BE2C (cell line): ENCODE results near the gene YEATS2.

Experiments used
- DNase-seq: peaks from one replicate; pipeline ENCODE4 v3.0.0-alpha.2; 2020
- H3K27me3 ChIP-seq: fragments of 250-450 bp; sonication (Bioruptor Pico); 2 replicates; pipeline ENCODE4 v1.5.1; 2020; ENCODE audit warnings: mild to moderate bottlenecking
- H3K36me3 ChIP-seq: fragments of 250-450 bp; sonication (Bioruptor Pico); 2 replicates; pipeline ENCODE4 v1.5.1; 2020; ENCODE audit warnings: mild to moderate bottlenecking
- H3K4me1 ChIP-seq: fragments of 250-450 bp; sonication (Bioruptor Pico); 2 replicates; pipeline ENCODE4 v1.5.1; 2020
- H3K4me3 ChIP-seq: 2 replicates; pipeline ENCODE4 v1.5.1; 2011; ENCODE audit warnings: low read depth, low read length
- H3K9me3 ChIP-seq: fragments of 250-450 bp; sonication (Bioruptor Pico); 2 replicates; pipeline ENCODE4 v1.5.1; 2020
- CTCF ChIP-seq: IDR thresholded peaks from 2 replicates; pipeline ENCODE4 v1.5.1; 2012; ENCODE audit warnings: mild to moderate bottlenecking, low read depth, low read length

YEATS2 gene

GRCh38 chr3:183822631-183823030 lies 125.0 kb downstream of the YEATS2 start:
- DNase-seq, result no peak
- Histone ChIP-seq H3K27me3 (no peaks in the 10 kb centered on the region), H3K4me1 (peaks cover 6% of the 10 kb centered on the region; the same call in 1 of the 2 replicates), H3K36me3 (no peaks in the 10 kb centered on the region), H3K4me3 (no peak overlapping the region), H3K9me3 (no peaks in the 10 kb centered on the region)
- no peak for TF ChIP-seq CTCF

GRCh38 chr3:183823963-183824362 lies 126.4 kb downstream of the YEATS2 start:
- H3K9me3 ChIP-seq, result no peaks in the 10 kb centered on the region
- TF ChIP-seq CTCF, result peak; percentile 9; the same call in 1 of the 2 replicates
- H3K27me3 ChIP-seq, result no peaks in the 10 kb centered on the region
- peak overlapping the region; percentile 75 for H3K4me3 ChIP-seq
- H3K36me3 ChIP-seq, result no peaks in the 10 kb centered on the region
- no peak for DNase-seq
- peaks cover 6% of the 10 kb centered on the region; the same call in 1 of the 2 replicates for H3K4me1 ChIP-seq

- TF ChIP-seq CTCF, result no peak
These were observed 127.3 kb downstream of the YEATS2 start for GRCh38 chr3:183824761-183825455.

GRCh38 chr3:183825456-183826161 lies 128.0 kb downstream of the YEATS2 start, which contains the start of gene MAP6D1:
Gene MAP6D1, minus strand, starts transcription at chr3:183825577. Its CDS starts 30 bp downstream, at chr3:183825547.
- peak; percentile 84 for DNase-seq
- H3K4me1 ChIP-seq, result peaks cover 6% of the 10 kb centered on the region; the same call in 1 of the 2 replicates
- TF ChIP-seq CTCF, result peak; percentile 52
- no peaks in the 10 kb centered on the region for H3K9me3 ChIP-seq
- no peaks in the 10 kb centered on the region for H3K27me3 ChIP-seq
- peak within 1 kb of the TSS; percentile 75 for H3K4me3 ChIP-seq
- H3K36me3 ChIP-seq, result no peaks in the 10 kb centered on the region; the same call in 1 of the 2 replicates

More at GRCh38 chr3:183824761-183825455, 127.3 kb downstream of the YEATS2 start:
- no peaks in the 10 kb centered on the region for H3K27me3 ChIP-seq
- H3K9me3 ChIP-seq, result no peaks in the 10 kb centered on the region
- DNase-seq, result peak; percentile 38
- peaks cover 6% of the 10 kb centered on the region; the same call in 1 of the 2 replicates for H3K4me1 ChIP-seq
- H3K4me3 ChIP-seq, result peak overlapping the region; percentile 75
- no peaks in the 10 kb centered on the region; the same call in 1 of the 2 replicates for H3K36me3 ChIP-seq

GRCh38 chr3:183826448-183827250 lies 129.1 kb downstream of the YEATS2 start:
- peaks cover 6% of the 10 kb centered on the region; the same call in 1 of the 2 replicates for H3K4me1 ChIP-seq
- DNase-seq, result no peak
- peak overlapping the region; percentile 50; the same call in 1 of the 2 replicates for H3K4me3 ChIP-seq
- no peaks in the 10 kb centered on the region for H3K9me3 ChIP-seq
- no peaks in the 10 kb centered on the region for H3K27me3 ChIP-seq
- no peak for TF ChIP-seq CTCF
- H3K36me3 ChIP-seq, result no peaks in the 10 kb centered on the region; the same call in 1 of the 2 replicates
